A549 (cell line): Measurements from ENCODE around the gene DNAJB5. TPM values are rescaled to one million over a fixed set of nuclear protein-coding genes. Genes with fewer than 3 reads are reported as not detected.
"Not testable (repeated sequence)": the region's sequence is repeated elsewhere in the genome, so short reads cannot be mapped to it uniquely, and the experiment has no call there.

Source experiments
- ATAC-seq, 2 experiments: fragments of 200-7000 bp in 1 of 2; fragments of >200 bp in 1 of 2; cut with Nextera tagmentation in 1 of 2; cut with Tn5 transposase in 1 of 2; 3 replicates each; pipeline versions ENCODE4 v1.8.0 to v1.9.1; 2018 to 2020; ENCODE audit warnings: mild to moderate bottlenecking in 1 of 2, moderate library complexity in 1 of 2
- CTCF ChIA-PET: fragments of 300-600 bp; sonication (Branson Sonifier 250); formaldehyde crosslinking; extraction: SDS; loops from one replicate; lab custom pipeline; 2021; ENCODE audit warnings: antibody characterized with exemption, inconsistent platforms; lab: Yijun Ruan, JAX
- POLR2A ChIA-PET: fragments of 350-600 bp; formaldehyde crosslinking; extraction: SDS; loops from one replicate; lab custom pipeline; 2021; ENCODE audit warnings: antibody characterized with exemption, inconsistent platforms; lab: Yijun Ruan, JAX
- DNase-seq, 2 experiments: peaks; one replicate each; pipeline versions ENCODE4 v3.0.0 to v3.0.0-alpha.2; 2011 to 2016; ENCODE audit warnings: low read depth in 1 of 2, low spot score in 1 of 2
- FAIRE-seq: peaks from 2 replicates; lab custom pipeline; 2011; peaks lifted over from hg19 to GRCh38; lab: Jason Lieb, UNC
- H3K27ac ChIP-seq, 2 experiments: fragments of >200 bp; sonication (Bioruptor Twin); formaldehyde crosslinking; 3 replicates each; pipeline ENCODE4 v1.5.1; 2016 to 2017
- H3K4me1 ChIP-seq: fragments of >200 bp; sonication (Bioruptor Twin); formaldehyde crosslinking; 3 replicates; pipeline ENCODE4 v1.6.1; 2016
- H3K4me2 ChIP-seq: fragments of >200 bp; sonication (Bioruptor Twin); formaldehyde crosslinking; 3 replicates; pipeline ENCODE4 v1.6.1; 2016
- H3K4me3 ChIP-seq: fragments of >200 bp; sonication (Bioruptor Twin); formaldehyde crosslinking; 3 replicates; pipeline ENCODE4 v1.5.1; 2016
- H3K9me3 ChIP-seq: fragments of >200 bp; sonication (Bioruptor Twin); formaldehyde crosslinking; 3 replicates; pipeline ENCODE4 v1.6.1; 2016
- BHLHE40 ChIP-seq: IDR thresholded peaks from 2 replicates; pipeline ENCODE4 v1.6.1; 2012; ENCODE audit warnings: low read depth, low read length, inconsistent platforms
- CHD4 ChIP-seq: fragments of 200-600 bp; sonication (generic); IDR thresholded peaks from 2 replicates; pipeline ENCODE4 v1.6.1; 2016; ENCODE audit warnings: antibody characterized with exemption, mild to moderate bottlenecking, borderline replicate concordance
- ESRRA ChIP-seq: fragments of 150-350 bp; IDR thresholded peaks from 2 replicates; pipeline ENCODE4 v1.6.1; 2014; ENCODE audit warnings: mild to moderate bottlenecking, low read length, borderline replicate concordance
- HOXB13 ChIP-seq: fragments of 250-450 bp; sonication (Bioruptor Pico); IDR thresholded peaks from 2 replicates; pipeline ENCODE4 v1.5.0; 2020; ENCODE audit warnings: low read depth, mild to moderate bottlenecking, moderate library complexity
- MAFK ChIP-seq: fragments of 450-650 bp; IDR thresholded peaks from 2 replicates; pipeline ENCODE4 v1.6.1; 2014; ENCODE audit not compliant: partially characterized antibody
- MYC ChIP-seq: IDR thresholded peaks from 2 replicates; pipeline ENCODE4 v1.6.1; 2012; ENCODE audit warnings: mild to moderate bottlenecking, inconsistent platforms, low read length, improper control_type of control experiment, borderline replicate concordance
- NFE2L2 ChIP-seq: fragments of 150-350 bp; conservative IDR thresholded peaks from 2 replicates; pipeline ENCODE4 v1.6.1; 2014; ENCODE audit warnings: low read length
- RCOR1 ChIP-seq: fragments of 150-350 bp; IDR thresholded peaks from 2 replicates; pipeline ENCODE4 v1.6.1; 2014; ENCODE audit warnings: antibody characterized with exemption, low read length, low read depth
- RFX5 ChIP-seq: fragments of 450-650 bp; IDR thresholded peaks from 2 replicates; pipeline ENCODE4 v1.7.1; 2014; ENCODE audit warnings: antibody characterized with exemption, mild to moderate bottlenecking, moderate library complexity
- RNF2 ChIP-seq: fragments of 200-600 bp; sonication (generic); IDR thresholded peaks from 2 replicates; pipeline ENCODE4 v1.6.1; 2016; ENCODE audit warnings: low read depth, mild to moderate bottlenecking, antibody characterized with exemption, moderate library complexity, borderline replicate concordance
- TP53 ChIP-seq: fragments of 250-450 bp; sonication (Bioruptor Pico); IDR thresholded peaks from 2 replicates; pipeline ENCODE4 v1.5.0; 2021; ENCODE audit warnings: mild to moderate bottlenecking, moderate library complexity
- ZFP36 ChIP-seq: fragments of 450-650 bp; IDR thresholded peaks from 2 replicates; pipeline ENCODE4 v1.6.1; 2014; ENCODE audit warnings: borderline replicate concordance; ENCODE audit not compliant: partially characterized antibody
- ZSCAN20 ChIP-seq: fragments of 250-450 bp; sonication (Bioruptor Pico); IDR thresholded peaks from 2 replicates; pipeline ENCODE4 v1.8.0; 2022; ENCODE audit warnings: mild to moderate bottlenecking, moderate library complexity
- WGBS: methylation state at CpG from one replicate; pipeline ENCODE4 v1.1.6; 2017; ENCODE audit errors: missing lambda C conversion rate; 5-methylcytosine and 5-hydroxymethylcytosine counted together
- polyA plus RNA-seq, 4 experiments: library from polyadenylated mRNA; depleted of rRNA in 3 of 4; stranded (reverse); fragments of >200 nt; fragmentation: RNase III in 1 of 4; extraction: RNeasy Plus Mini Kit Qiagen cat#74134 plus additional on column Dnase treatment in 1 of 4; gene quantifications; 2 replicates in 3 of 4; 3 replicates in 1 of 4; pipeline ENCODE4 v1.2.3, GENCODE V29; 2011 to 2017
- TF ChIP-seq, protein P1 (sequence below): fragments of 450-650 bp; IDR thresholded peaks from 2 replicates; pipeline ENCODE4 v1.6.1; 2014; ENCODE audit warnings: antibody characterized with exemption

The DNAJB5 gene
- polyA plus RNA-seq, 2 of the 4 experiments (the other 2 are of a cell fraction): 0.72 to 4.4 TPM

DNA sequence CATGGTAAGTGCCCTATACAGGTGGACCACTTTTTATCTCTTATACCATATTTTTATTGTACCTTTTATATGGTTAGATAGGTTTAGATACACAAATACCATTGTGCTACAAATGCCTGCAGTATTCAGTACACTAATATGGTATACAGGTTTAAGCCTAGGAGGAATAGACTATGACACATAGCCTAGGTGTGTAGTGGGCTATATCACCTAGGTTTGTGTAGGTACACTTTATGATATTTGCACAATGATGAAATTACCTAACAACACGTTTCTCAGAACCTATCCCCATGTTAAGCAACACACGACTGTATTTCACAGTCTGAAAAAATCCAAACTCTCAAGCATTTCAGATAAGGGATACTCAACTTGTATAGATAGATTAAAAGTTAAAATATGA lies 41.1 kb upstream of the DNAJB5 start:
- POLR2A ChIA-PET: no interaction called here
- CTCF ChIA-PET: no interaction called here
- no peak for ATAC-seq
- H3K4me1 ChIP-seq: no peaks in the 10 kb centered on the region
- H3K4me3 ChIP-seq: no peak overlapping the region
- whole genome bisulfite sequencing: 5% methylated on average over 2 of the region's 2 CpGs
- H3K27ac ChIP-seq: no peak overlapping the region
- DNase-seq: no peak
- H3K4me2 ChIP-seq: no peak overlapping the region
- H3K9me3 ChIP-seq: no peaks in the 10 kb centered on the region
- no peak for FAIRE-seq
- no peak for TF ChIP-seq HOXB13 (CRISPR knock-in tag)
- TF ChIP-seq NFE2L2: no peak
- TF ChIP-seq TP53 (CRISPR knock-in tag): no peak

DNA sequence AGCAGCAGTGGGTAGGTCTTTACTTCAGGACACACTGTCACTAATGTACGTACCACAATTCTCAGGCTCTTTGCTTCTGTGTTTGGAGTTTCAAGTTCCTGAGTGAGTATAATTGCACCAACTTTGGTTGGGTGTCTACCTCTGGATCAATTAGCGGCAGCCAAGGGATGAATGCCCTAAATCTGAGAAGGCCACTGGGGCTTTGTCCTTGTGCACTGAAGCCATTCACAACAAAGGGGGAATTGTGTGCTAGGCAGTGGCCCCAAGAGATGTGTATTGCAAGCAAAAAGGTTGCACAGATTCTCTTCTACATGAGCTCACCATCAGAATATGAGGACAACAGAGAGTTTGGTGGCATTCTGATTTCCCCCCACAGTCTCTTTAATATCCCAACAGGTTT lies 35.3 kb upstream of the DNAJB5 start:
- no peak for TF ChIP-seq MAFK
- no peak overlapping the region for H3K27ac ChIP-seq
- ChIA-PET CTCF (interaction anchor here (1.3 to 1.5 kb wide), 2 partner anchors 9 to 19 kb away, joined by 3 to 5 read pairs; no protein-coding TSS in a partner anchor), POLR2A (no interaction called here)
- H3K4me3 ChIP-seq: no peak overlapping the region
- peaks cover 4% of the 10 kb centered on the region; the same call in 1 of the 3 replicates for H3K4me1 ChIP-seq
- no peak overlapping the region for H3K4me2 ChIP-seq
- ATAC-seq (no peak), DNase-seq (no peak), FAIRE-seq (no peak)
- WGBS: 48% methylated on average over 2 of the region's 2 CpGs
- H3K9me3 ChIP-seq: no peaks in the 10 kb centered on the region

DNA sequence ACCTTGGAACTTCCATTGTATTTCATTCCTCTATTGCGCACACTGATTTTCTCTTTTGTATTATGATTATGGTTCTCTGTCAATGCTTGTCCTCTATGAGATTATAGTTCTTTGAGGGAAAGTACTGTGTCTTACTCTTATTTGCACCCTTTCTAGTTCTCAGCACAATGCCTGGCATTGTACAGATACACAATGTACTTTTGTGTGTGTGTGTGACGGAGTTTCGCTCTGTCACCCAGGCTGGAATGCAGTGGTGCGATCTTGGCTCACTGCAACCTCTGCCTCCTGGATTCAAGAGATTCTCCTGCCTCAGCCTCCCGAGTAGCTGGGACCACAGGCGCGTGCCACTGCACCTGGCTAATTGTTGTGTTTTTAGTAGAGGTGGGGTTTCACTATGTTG lies 33.5 kb upstream of the DNAJB5 start:
- CTCF ChIA-PET: interaction anchor here (0.6 kb wide), 1 partner anchor 573 kb away, joined by 3 read pairs; no protein-coding TSS in a partner anchor
- ATAC-seq, DNase-seq, H3K4me1 ChIP-seq, H3K9me3 ChIP-seq, FAIRE-seq, H3K4me2 ChIP-seq, H3K4me3 ChIP-seq, POLR2A ChIA-PET, H3K27ac ChIP-seq: not testable (repeated sequence)
- 89% methylated on average over 7 of the region's 7 CpGs for WGBS

DNA sequence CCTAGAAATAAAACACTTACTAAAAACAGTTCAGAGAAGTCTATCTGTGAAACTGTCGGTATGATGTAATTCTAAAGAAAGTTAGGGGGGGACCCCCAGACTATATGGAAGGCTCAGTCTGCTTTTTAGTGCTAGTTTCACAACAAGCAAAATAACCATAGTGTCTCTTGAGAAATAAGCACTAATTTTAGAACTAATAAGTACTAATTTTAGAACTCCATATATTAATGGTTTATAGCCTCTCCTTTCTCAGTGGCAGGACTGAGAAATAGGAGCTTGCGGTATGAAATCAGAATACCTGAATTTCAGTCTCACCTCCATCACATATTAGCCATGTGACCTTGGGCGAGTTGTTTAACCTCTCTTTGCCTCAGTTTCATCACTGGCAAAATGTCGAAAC lies 32.9 kb upstream of the DNAJB5 start:
- TF ChIP-seq BHLHE40: no peak
- no peak for TF ChIP-seq MYC
- TF ChIP-seq, all 56 proteins: peak for 0
- H3K4me2 ChIP-seq: no peak overlapping the region
- no peaks in the 10 kb centered on the region for H3K9me3 ChIP-seq
- DNase-seq: no peak
- POLR2A ChIA-PET: no interaction called here
- no peak for FAIRE-seq
- CTCF ChIA-PET: interaction anchor here (1.1 kb wide), 1 partner anchor 57 kb away, joined by 4 read pairs; no protein-coding TSS in a partner anchor
- no peak overlapping the region for H3K4me3 ChIP-seq
- WGBS: 64% methylated on average over 4 of the region's 4 CpGs
- no peak for ATAC-seq
- H3K4me1 ChIP-seq: peaks cover 4% of the 10 kb centered on the region; the same call in 1 of the 3 replicates
- no peak overlapping the region for H3K27ac ChIP-seq

DNA sequence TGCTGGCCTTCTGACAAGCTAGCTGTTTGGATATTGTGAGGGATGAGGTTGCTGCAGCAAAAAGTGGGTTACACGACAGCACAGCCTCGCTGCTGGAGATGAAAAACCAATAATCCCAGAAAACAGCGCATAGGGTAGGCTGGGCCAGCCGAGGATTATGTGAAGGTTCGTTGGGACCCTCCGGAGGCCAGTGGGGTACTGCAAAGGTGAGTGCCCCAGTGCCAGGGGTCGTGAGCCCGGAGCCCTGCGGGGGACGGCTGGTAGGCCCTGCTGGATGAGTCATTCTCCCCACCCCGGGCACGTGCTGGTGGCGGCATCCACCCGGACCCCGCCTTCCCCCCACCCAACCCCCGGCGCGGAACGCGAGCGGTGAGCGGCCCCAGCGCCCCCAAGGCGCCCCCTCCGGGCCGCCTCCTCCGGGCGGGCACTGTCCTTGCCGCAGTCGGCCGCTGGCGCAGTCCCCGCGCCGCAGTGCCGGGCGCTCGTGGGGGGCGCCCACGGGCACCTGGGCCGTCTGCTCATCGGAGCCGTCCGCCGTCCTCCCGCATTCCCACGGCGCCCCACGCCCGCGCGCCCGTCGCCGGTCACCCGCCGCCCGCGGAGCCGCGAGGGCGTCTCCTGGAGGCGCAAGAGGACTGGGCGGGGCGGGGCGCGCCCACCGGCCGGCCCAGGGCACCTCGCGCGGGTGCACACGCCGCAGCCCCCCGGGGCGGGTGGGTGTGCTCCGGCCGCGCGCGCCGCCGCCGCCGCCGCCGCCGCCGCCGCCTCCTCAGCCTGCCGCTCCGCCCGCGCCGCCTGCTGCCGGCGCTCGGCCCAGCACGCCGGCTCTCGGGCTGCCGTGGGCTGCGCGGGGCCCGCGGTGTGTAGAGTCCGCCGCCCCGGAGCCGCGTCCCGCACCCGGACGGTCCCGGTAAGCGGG lies 31.8 kb upstream of the DNAJB5 start, which contains the start of gene PHF24:
Gene PHF24, plus strand, starts transcription at position 794 of the 919 bp plus-strand sequence. CDS start 13,014 bp downstream, outside the sequence.
- no peak for FAIRE-seq
- peak within 1 kb of the TSS; percentile 55 for H3K4me3 ChIP-seq
- TF ChIP-seq RFX5: no peak
- TF ChIP-seq ZFP36: peak; percentile 35
- TF ChIP-seq RCOR1: no peak
- TF ChIP-seq ZSCAN20: no peak
- no peak for TF ChIP-seq CHD4
- peak; percentile 83; the same call in 1 of the 2 replicates for TF ChIP-seq RNF2
- no peak for TF ChIP-seq ESRRA
- TF ChIP-seq, protein P1, sequence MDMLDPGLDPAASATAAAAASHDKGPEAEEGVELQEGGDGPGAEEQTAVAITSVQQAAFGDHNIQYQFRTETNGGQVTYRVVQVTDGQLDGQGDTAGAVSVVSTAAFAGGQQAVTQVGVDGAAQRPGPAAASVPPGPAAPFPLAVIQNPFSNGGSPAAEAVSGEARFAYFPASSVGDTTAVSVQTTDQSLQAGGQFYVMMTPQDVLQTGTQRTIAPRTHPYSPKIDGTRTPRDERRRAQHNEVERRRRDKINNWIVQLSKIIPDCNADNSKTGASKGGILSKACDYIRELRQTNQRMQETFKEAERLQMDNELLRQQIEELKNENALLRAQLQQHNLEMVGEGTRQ: no peak
- CTCF ChIA-PET: interaction anchor here (1.0 to 1.1 kb wide), 3 partner anchors 37 to 197 kb away, joined by 3 to 4 read pairs (median 3); no protein-coding TSS in a partner anchor
- H3K4me2 ChIP-seq: peak within 1 kb of the TSS; percentile 97
- POLR2A ChIA-PET: no interaction called here
- peak; percentile 76 to 80 for ATAC-seq
- peaks cover 4% of the 10 kb centered on the region; the same call in 1 of the 3 replicates for H3K4me1 ChIP-seq
- H3K27ac ChIP-seq: peak within 1 kb of the TSS in 1 of 2 experiments; percentile 74; a peak in 4 of 6 replicates
- no peak for DNase-seq
- H3K9me3 ChIP-seq: no peaks in the 10 kb centered on the region
- 12% methylated on average over 16 of the region's 116 CpGs for WGBS
